HUES64 (cell line): Measurements from ENCODE around the gene TMEM204.

Experiments
- H3K27ac ChIP-seq: 2 replicates; pipeline ENCODE4 v1.7.0; 2013; ENCODE audit warnings: low read depth, low read length, inconsistent platforms
- H3K27me3 ChIP-seq: 2 replicates; pipeline ENCODE4 v1.6.1; 2013; ENCODE audit warnings: mild to moderate bottlenecking, low read length; ENCODE audit not compliant: insufficient read depth
- H3K36me3 ChIP-seq: 2 replicates; pipeline ENCODE4 v1.6.1; 2013; ENCODE audit warnings: mild to moderate bottlenecking, low read length; ENCODE audit not compliant: insufficient read depth
- H3K4me1 ChIP-seq: 2 replicates; pipeline ENCODE4 v1.6.1; 2013; ENCODE audit warnings: mild to moderate bottlenecking, low read length, moderate library complexity; ENCODE audit not compliant: insufficient read depth
- H3K4me3 ChIP-seq: 2 replicates; pipeline ENCODE4 v1.5.1; 2013; ENCODE audit warnings: mild to moderate bottlenecking, low read length, moderate library complexity
- H3K9ac ChIP-seq: 2 replicates; pipeline ENCODE4 v1.6.1; 2013; ENCODE audit warnings: mild to moderate bottlenecking, low read depth, low read length
- H3K9me3 ChIP-seq: 2 replicates; pipeline ENCODE4 v1.6.1; 2013; ENCODE audit warnings: low read depth, low read length; ENCODE audit not compliant: insufficient read depth
- whole genome bisulfite sequencing: fragments of 150-250, 120-280 bp; methylation state at CpG from one replicate; pipeline ENCODE4 v1.1.7; 2013; ENCODE audit warnings: missing lambda C conversion rate; 5-methylcytosine and 5-hydroxymethylcytosine counted together

Gene TMEM204

GRCh38 chr16:1500465-1501150, 32.9 kb upstream of the TMEM204 start:
- Histone ChIP-seq H3K36me3 (peaks cover 80% of the 10 kb centered on the region), H3K9ac (no peak overlapping the region)
- 97% methylated on average over 44 of the region's 44 CpGs for WGBS

GRCh38 chr16:1501630-1502029, 31.8 kb upstream of the TMEM204 start:
- Histone ChIP-seq H3K27me3 (no peaks in the 10 kb centered on the region), H3K9me3 (no peaks in the 10 kb centered on the region)
- WGBS = 97% methylated on average over 23 of the region's 23 CpGs

More at GRCh38 chr16:1500465-1501150, 32.9 kb upstream of the TMEM204 start:
- no peaks in the 10 kb centered on the region for H3K4me1 ChIP-seq
- no peaks in the 10 kb centered on the region for H3K9me3 ChIP-seq
- H3K4me3 ChIP-seq = no peak overlapping the region
- H3K27me3 ChIP-seq = no peaks in the 10 kb centered on the region
- H3K27ac ChIP-seq = no peak overlapping the region

GRCh38 chr16:1502092-1503004, 31.1 kb upstream of the TMEM204 start:
- no peaks in the 10 kb centered on the region for H3K4me1 ChIP-seq
- H3K27ac ChIP-seq = no peak overlapping the region
- WGBS = 96% methylated on average over 42 of the region's 42 CpGs
- no peak overlapping the region for H3K9ac ChIP-seq
- H3K27me3 ChIP-seq = no peaks in the 10 kb centered on the region
- H3K4me3 ChIP-seq = no peak overlapping the region
- H3K9me3 ChIP-seq = no peaks in the 10 kb centered on the region
- peaks cover 76% of the 10 kb centered on the region for H3K36me3 ChIP-seq

More at GRCh38 chr16:1501630-1502029, 31.8 kb upstream of the TMEM204 start:
- no peak overlapping the region for H3K9ac ChIP-seq
- no peaks in the 10 kb centered on the region for H3K4me1 ChIP-seq
- H3K36me3 ChIP-seq = peaks cover 76% of the 10 kb centered on the region
- no peak overlapping the region for H3K27ac ChIP-seq
- H3K4me3 ChIP-seq = no peak overlapping the region

- no peaks in the 10 kb centered on the region for H3K9me3 ChIP-seq
- no peak overlapping the region for H3K27ac ChIP-seq
- WGBS = 97% methylated on average over 37 of the region's 37 CpGs
- H3K4me1 ChIP-seq = no peaks in the 10 kb centered on the region
- H3K27me3 ChIP-seq = no peaks in the 10 kb centered on the region
- no peak overlapping the region for H3K4me3 ChIP-seq
- H3K36me3 ChIP-seq = peaks cover 68% of the 10 kb centered on the region
- no peak overlapping the region for H3K9ac ChIP-seq
Observed at GRCh38 chr16:1503110-1503955, 30.1 kb upstream of the TMEM204 start.

GRCh38 chr16:1505073-1505844, 28.2 kb upstream of the TMEM204 start:
- H3K27ac ChIP-seq = no peak overlapping the region
- H3K9me3 ChIP-seq = no peaks in the 10 kb centered on the region
- H3K9ac ChIP-seq = no peak overlapping the region
- H3K36me3 ChIP-seq = peaks cover 63% of the 10 kb centered on the region
- no peaks in the 10 kb centered on the region for H3K27me3 ChIP-seq
- H3K4me3 ChIP-seq = no peak overlapping the region
- H3K4me1 ChIP-seq = no peaks in the 10 kb centered on the region
- 97% methylated on average over 37 of the region's 37 CpGs for WGBS

GRCh38 chr16:1505912-1506311, 27.6 kb upstream of the TMEM204 start:
- no peak overlapping the region for H3K9ac ChIP-seq
- no peak overlapping the region for H3K27ac ChIP-seq
- no peaks in the 10 kb centered on the region for H3K4me1 ChIP-seq
- no peaks in the 10 kb centered on the region for H3K9me3 ChIP-seq
- H3K36me3 ChIP-seq = peaks cover 62% of the 10 kb centered on the region
- H3K4me3 ChIP-seq = no peak overlapping the region
- H3K27me3 ChIP-seq = no peaks in the 10 kb centered on the region
- 96% methylated on average over 22 of the region's 22 CpGs for WGBS

- Histone ChIP-seq H3K36me3 (peaks cover 56% of the 10 kb centered on the region), H3K4me3 (no peak overlapping the region), H3K27ac (no peak overlapping the region), H3K4me1 (no peaks in the 10 kb centered on the region), H3K27me3 (no peaks in the 10 kb centered on the region), H3K9me3 (no peaks in the 10 kb centered on the region), H3K9ac (no peak overlapping the region)
- 94% methylated on average over 37 of the region's 37 CpGs for WGBS
Observed at GRCh38 chr16:1506494-1507213, 26.8 kb upstream of the TMEM204 start.

- Histone ChIP-seq H3K27me3 (no peaks in the 10 kb centered on the region), H3K27ac (no peak overlapping the region), H3K4me1 (no peaks in the 10 kb centered on the region), H3K4me3 (no peak overlapping the region), H3K9ac (no peak overlapping the region), H3K36me3 (peaks cover 37% of the 10 kb centered on the region), H3K9me3 (no peaks in the 10 kb centered on the region)
- 95% methylated on average over 24 of the region's 24 CpGs for WGBS
Observed at GRCh38 chr16:1508494-1509187, 24.8 kb upstream of the TMEM204 start.

- H3K27me3 ChIP-seq = no peaks in the 10 kb centered on the region
- H3K27ac ChIP-seq = no peak overlapping the region
- WGBS = 91% methylated on average over 44 of the region's 44 CpGs
- no peak overlapping the region for H3K4me3 ChIP-seq
- peaks cover 35% of the 10 kb centered on the region for H3K36me3 ChIP-seq
- H3K9me3 ChIP-seq = 0 out of 2 replicates have a peak, but pooled peaks cover 3% of the 10 kb centered on the region
- no peaks in the 10 kb centered on the region for H3K4me1 ChIP-seq
- H3K9ac ChIP-seq = no peak overlapping the region
Observed at GRCh38 chr16:1509307-1510221, 23.9 kb upstream of the TMEM204 start.
